ENCODE results near the gene KCTD1.
A peak's percentile ranks its signal among the peaks of the same experiment; 100 is the strongest.

KCTD1 gene

GRCh38 chr18:26480897-26481795 is 67.2 kb downstream of the KCTD1 start:
- DNase-seq (ENCODE audit: low spot score) = peak; percentile 91

DNA sequence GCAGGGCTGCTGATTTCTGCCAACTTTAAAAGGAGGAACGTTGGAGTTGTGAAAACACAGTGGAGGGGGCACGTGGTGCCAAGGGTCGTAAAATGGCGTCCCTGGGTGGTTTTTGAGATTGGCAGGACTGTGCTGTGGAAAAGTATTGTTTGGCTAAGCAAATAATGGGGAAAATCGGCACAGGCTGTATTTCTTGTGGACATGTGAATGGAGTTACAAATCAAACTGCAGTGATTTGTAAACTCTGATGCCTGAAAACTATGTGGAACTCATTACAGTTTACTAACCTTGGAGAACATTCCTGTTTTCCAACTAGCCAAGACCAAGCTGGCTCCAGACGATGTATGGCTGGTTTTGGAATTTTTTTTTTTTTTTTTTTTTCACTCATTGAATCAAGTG is 68.7 kb downstream of the KCTD1 start:
- peak; percentile 1 for DNase-seq (ENCODE audit: low spot score)

- no peak for DNase-seq (ENCODE audit: low spot score)
These were observed 69.2 kb downstream of the KCTD1 start for GRCh38 chr18:26479065-26479680.

GRCh38 chr18:26477828-26478466 is 70.4 kb downstream of the KCTD1 start:
- peak; percentile 61 for DNase-seq (ENCODE audit: low spot score)

- no peak for DNase-seq (ENCODE audit: low spot score)
These were observed 71.7 kb downstream of the KCTD1 start for GRCh38 chr18:26476697-26477096.

DNA sequence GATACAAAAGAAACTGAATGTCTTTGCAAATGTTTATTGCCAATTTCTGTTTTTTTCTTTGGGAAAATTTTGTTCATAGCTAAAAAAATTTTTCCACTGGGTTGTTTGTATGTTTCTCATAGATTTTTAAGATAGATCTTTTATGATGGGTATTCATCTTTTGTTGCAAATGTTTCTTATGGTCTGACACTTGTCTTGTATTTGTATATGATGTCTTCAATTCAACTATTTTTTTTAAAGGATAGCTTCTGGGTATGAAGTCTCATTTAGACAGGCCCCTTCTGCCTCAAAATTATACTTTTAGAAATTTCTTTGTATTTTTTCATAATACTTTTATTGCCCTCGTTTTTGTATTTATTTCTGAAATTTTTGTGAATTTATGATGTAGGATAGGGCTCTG is 73.8 kb downstream of the KCTD1 start:
- DNase-seq (ENCODE audit: low spot score) = no peak

- no peak for DNase-seq (ENCODE audit: low spot score)
These were observed 74.7 kb downstream of the KCTD1 start for GRCh38 chr18:26473672-26474071.

DNA sequence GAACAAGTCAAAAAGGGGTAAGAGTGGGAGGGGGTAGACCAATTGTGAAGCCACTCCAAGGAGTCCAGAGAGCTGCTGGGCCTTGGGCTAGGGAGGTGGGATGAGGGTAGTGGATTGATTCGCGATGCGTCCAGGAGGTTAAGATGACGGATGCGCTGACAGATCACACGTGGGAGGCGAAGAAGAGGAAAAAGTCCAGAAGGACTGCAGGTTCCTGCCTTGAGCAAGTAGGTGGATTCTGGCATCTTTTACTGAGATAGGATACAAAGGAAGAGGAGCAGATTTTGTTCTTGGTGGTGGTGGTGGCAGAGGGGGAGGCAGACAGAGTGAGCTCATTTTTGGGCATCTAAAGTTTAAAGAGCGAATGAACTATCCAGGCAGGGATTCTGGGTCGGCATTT is 76.5 kb downstream of the KCTD1 start:
- no peak for DNase-seq (ENCODE audit: low spot score)

GRCh38 chr18:26471027-26471426 is 77.3 kb downstream of the KCTD1 start:
- no peak for DNase-seq (ENCODE audit: low spot score)

- no peak for DNase-seq (ENCODE audit: low spot score)
These were observed 78.2 kb downstream of the KCTD1 start for GRCh38 chr18:26470011-26470637.

DNA sequence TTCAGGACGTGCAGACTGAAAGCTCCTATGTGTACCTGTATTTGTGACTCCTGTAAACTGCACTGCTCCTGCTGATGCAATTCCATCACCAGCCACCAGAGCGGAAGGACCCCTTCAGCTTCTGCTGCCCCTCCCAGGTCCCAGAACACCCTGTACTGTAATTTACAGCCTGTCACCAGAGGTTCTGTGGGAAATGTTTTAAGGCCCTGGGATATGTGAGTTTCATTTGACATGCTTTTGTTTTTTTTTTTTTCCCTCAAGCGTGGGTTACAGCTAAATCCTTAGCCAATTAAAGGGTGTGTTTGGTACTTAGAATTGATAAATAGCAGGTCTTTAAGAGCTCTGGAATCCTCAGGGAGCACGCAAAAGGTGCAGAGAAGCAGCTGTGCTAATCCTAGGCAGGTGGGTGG is 79.4 kb downstream of the KCTD1 start:
- DNase-seq (ENCODE audit: low spot score) = peak; percentile 27

- no peak for DNase-seq (ENCODE audit: low spot score)
These were observed 82.3 kb downstream of the KCTD1 start for GRCh38 chr18:26466026-26466425.

DNA sequence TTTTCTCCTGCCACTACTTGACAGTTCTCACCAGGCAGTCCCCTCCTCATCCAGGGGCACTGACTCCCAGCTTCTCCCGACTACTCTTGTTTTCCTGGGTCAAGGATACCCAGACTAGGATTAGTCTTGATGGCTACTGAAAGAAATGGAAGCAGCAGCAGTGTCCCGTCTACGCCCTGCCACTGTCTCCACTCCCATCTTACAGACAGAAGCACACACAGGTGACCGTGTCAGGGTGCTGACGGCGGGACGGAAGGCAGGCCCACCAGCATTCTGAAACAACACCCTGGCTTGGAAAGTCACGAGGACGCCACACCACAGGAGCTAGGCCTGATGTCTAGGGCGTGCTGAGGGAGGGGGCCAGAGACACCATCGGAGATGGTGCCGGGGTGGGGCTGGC is 82.9 kb downstream of the KCTD1 start:
- DNase-seq (ENCODE audit: low spot score) = no peak

DNA sequence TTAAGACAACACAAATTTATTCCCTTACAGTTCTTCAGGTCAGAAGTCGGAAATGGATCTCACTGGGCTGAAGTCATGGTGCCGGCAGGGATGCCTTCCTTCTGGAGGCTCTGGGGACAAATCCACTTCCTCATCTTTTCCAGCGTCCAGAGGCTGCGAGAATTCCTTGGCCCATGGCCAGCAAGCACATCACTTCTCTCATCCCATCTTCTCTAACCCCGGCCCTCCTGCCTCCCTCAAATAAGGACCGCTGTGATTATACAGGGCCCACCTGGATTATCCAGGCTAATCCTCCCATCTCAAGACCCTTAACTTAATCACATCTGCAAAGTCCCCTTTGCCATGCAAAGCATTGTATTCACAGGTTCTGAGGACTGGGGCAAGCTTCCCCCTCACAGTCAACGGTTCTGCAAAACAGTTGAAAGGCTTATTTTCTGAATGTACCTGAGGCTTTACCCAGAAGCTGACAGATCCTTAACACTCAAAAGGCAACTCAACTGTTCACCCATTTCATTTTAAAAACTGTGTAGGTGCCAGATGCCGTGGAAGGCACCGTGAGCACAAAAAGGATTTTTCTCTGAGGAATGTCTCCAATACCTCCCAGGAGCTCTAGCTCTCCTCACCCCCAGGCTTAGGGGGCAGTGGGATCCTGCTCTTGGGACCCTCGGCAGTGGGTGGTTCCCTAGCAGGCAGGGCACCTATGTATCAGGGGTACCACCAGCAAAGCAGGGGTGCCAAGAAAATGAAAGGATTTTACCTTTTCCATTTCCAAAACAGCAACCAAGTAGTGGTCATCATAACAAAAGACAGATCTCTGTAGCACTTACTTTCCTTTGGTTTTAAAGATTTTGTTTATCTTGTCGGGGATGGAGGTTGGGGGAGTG is 84.0 kb downstream of the KCTD1 start:
- DNase-seq (ENCODE audit: low spot score) = no peak

- no peak for DNase-seq (ENCODE audit: low spot score)
These were observed 86.0 kb downstream of the KCTD1 start for GRCh38 chr18:26462355-26462754.

DNA sequence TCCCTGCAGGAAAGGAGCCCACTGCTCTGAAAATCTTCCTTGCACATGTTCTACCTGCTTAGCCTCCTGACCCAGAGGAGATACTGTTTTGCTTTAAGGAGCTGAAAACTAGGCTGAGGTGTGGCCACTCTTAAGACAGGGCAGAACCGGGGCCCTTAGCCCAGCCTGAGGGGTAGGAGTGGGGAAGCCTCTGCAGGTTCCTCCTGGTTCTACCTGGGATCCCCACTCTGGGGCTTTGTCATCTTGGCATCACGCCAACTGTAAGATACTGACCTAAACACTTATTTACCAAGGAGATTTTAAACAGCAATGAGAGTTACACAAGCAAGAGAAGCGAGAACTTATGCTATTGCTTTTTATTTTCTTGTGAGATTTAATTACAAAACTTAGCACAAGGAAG is 86.9 kb downstream of the KCTD1 start:
- no peak for DNase-seq (ENCODE audit: low spot score)

- no peak for DNase-seq (ENCODE audit: low spot score)
These were observed 87.8 kb downstream of the KCTD1 start for GRCh38 chr18:26460449-26461091.

DNA sequence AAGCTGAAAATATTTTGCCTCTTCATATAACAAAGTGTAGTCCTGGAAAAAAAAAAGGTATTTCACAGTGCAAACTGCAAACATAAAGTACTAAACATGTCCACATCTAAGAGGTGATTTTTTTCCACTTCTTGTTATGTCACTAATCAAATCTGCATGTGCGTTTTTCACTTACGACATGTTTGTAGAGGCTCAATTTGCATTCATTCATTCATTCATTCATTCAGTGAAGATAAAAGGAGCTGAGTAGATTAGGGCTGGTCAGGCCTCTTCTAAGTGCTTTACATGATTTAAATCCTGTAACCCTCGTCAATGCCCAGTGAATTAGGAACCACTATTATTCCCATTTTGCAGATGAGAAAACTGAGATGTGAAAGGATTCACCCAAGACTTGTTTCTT is 88.5 kb downstream of the KCTD1 start:
- DNase-seq (ENCODE audit: low spot score) = no peak

GRCh38 chr18:26459340-26459739 is 89.0 kb downstream of the KCTD1 start:
- no peak for DNase-seq (ENCODE audit: low spot score)

DNA sequence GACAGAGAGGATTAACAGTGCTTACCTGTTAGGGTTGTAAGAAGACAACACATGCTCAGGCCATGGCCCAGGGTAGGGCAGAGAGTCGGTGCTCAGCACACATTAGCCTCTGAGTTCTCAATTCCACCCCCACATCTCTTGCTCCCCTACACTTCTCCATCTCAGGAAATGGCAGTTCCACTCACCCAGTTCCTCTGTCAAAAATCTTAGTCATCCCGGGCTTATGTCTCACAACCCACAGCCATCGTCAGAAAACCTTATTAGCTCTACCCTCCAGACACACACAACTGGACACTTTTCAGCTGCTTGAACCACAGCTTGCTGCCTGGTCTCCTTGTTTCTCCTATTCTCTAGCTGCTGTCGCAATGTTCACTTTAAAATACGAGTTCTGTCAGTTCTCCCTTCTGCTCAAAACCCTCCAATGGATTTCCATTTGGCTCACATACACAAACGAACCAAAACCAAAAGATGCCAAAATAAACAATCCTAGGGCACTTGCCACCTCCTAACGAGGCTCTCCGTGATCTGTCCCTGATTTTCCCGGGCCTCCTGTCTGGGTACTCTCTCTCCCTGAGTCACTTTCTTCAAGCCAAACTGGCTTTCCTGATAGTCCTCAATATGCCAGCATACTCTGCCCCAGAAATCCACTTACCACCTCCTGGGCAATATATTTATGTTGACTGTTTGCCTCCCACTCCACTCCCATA is 89.7 kb downstream of the KCTD1 start:
- no peak for DNase-seq (ENCODE audit: low spot score)

Data from LoVo (cell line).